ENCODE measurements around the gene ALPL. TPM values are rescaled to one million over a fixed set of nuclear protein-coding genes. Genes with fewer than 3 reads are reported as not detected.

ALPL gene
- total RNA-seq, 2 donors from 2014 or later, result 1.6 to 1.7 TPM

DNA sequence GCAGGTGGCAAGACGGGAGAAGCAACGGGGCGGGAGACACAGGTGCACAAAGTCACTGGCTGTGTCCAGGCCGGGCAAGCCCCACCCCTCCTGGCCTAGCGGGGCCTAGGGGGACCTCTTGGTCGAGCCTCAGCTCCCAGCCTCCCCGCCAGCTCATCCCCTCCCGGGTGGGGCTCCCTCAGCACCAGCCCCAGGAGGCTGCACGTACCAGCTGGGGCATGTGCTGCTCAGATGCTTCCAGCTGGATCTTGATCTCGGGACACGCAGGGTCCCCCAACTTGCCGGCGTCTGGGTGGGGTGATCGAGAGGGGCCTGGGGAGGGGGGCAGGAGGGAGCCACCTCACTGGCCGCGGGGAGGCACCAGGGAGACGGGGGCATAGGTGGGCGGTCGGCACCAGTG, 88.5 kb downstream of the ALPL start:
- no peak overlapping the region for H3K4me3 ChIP-seq
- TF ChIP-seq, protein P1, sequence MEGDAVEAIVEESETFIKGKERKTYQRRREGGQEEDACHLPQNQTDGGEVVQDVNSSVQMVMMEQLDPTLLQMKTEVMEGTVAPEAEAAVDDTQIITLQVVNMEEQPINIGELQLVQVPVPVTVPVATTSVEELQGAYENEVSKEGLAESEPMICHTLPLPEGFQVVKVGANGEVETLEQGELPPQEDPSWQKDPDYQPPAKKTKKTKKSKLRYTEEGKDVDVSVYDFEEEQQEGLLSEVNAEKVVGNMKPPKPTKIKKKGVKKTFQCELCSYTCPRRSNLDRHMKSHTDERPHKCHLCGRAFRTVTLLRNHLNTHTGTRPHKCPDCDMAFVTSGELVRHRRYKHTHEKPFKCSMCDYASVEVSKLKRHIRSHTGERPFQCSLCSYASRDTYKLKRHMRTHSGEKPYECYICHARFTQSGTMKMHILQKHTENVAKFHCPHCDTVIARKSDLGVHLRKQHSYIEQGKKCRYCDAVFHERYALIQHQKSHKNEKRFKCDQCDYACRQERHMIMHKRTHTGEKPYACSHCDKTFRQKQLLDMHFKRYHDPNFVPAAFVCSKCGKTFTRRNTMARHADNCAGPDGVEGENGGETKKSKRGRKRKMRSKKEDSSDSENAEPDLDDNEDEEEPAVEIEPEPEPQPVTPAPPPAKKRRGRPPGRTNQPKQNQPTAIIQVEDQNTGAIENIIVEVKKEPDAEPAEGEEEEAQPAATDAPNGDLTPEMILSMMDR (IDR thresholded peaks at IDR 0.05), result no peak
- no peaks in the 10 kb centered on the region for H3K9me3 ChIP-seq
- H3K27me3 ChIP-seq, result no peaks in the 10 kb centered on the region
- no peak overlapping the region for H3K27ac ChIP-seq
- no peaks in the 10 kb centered on the region for H3K4me1 ChIP-seq
- H3K9ac ChIP-seq (ENCODE audit: low read depth in 2 of 2, low read length in 2 of 2), result no peak overlapping the region
- DNase-seq, result no peak
- intact Hi-C loops (cut with DNase I), result no loop called here
- no peaks in the 10 kb centered on the region for H3K36me3 ChIP-seq

DNA sequence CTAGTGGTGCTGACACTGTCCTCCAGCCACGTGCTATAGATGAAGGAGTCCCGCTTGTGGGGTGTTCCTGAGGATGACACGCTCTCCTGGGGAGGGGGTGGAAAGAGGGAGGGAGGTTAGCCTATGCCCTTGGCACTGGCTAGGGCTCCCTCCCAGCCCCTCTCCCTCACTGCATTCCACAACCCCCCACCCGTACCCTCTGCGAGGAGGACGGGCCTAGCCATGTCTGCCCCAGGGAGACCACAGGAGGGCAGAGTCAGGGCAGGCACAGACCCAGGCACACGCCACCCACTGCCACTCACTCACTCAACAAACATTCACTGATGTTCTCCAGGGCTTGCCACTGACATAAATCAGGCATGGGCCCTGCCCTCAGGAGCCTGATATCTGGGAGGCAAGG, 89.2 kb downstream of the ALPL start:
- TF ChIP-seq, protein P1 (IDR thresholded peaks at IDR 0.05), result no peak
- no peak for DNase-seq
- no peak overlapping the region for H3K9ac ChIP-seq (ENCODE audit: low read depth in 2 of 2, low read length in 2 of 2)
- H3K27ac ChIP-seq, result no peak overlapping the region
- intact Hi-C loops (cut with DNase I), result no loop called here
- no peaks in the 10 kb centered on the region for H3K4me1 ChIP-seq
- no peaks in the 10 kb centered on the region for H3K36me3 ChIP-seq
- H3K4me3 ChIP-seq, result no peak overlapping the region
- no peaks in the 10 kb centered on the region for H3K27me3 ChIP-seq
- no peaks in the 10 kb centered on the region for H3K9me3 ChIP-seq

DNA sequence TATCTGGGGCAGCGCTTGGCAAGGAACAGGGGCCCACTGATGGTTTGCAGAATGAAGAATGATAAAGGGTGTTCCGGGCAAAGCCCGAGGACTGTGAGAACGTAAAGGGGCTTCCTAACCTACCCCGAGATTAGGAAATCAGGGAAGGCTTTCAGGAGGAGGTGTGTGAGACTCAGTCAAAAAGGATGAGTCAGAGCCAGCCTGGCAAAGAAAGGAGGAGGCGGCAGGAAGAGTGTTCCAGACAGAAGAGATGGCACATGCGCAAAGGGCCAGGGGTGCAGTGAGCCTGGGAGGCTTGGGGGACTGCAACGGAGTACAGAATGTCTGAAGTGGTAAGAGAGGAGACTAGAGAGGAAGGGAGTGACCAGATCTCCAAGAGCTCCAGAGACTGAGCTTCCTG, 89.7 kb downstream of the ALPL start:
- no peak for DNase-seq
- H3K27me3 ChIP-seq, result no peaks in the 10 kb centered on the region
- H3K9me3 ChIP-seq, result no peaks in the 10 kb centered on the region
- no peak overlapping the region for H3K4me3 ChIP-seq
- no peaks in the 10 kb centered on the region for H3K36me3 ChIP-seq
- intact Hi-C loops (cut with DNase I), result no loop called here
- no peak overlapping the region for H3K27ac ChIP-seq
- no peak overlapping the region for H3K9ac ChIP-seq (ENCODE audit: low read depth in 2 of 2, low read length in 2 of 2)
- TF ChIP-seq, protein P1 (IDR thresholded peaks at IDR 0.05), result no peak
- H3K4me1 ChIP-seq, result no peaks in the 10 kb centered on the region

DNA sequence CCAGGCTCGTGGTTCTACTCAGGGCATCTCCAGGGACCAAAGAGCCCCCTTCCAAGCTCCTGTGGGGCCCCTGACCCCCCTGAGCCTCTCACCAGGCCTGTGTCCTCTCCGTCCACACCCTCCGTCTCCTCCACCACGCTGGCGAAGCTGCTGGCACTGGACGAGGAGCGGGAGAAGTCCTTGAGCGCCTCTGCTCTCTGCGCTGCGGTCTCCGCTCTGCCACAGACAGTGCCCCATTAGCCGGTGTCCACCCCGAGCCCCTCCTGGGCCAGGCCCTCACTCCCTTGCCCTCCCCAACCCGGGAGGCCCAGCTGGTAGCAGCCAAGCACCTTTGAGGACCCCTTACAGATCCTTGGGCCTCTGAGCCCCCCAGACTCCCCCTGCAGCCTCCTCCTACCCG, 90.2 kb downstream of the ALPL start:
- no peak for DNase-seq
- TF ChIP-seq, protein P1 (IDR thresholded peaks at IDR 0.05), result no peak
- Histone ChIP-seq H3K9me3 (no peaks in the 10 kb centered on the region), H3K9ac (ENCODE audit: low read depth in 2 of 2, low read length in 2 of 2) (no peak overlapping the region), H3K4me1 (no peaks in the 10 kb centered on the region), H3K27ac (no peak overlapping the region), H3K4me3 (no peak overlapping the region), H3K36me3 (no peaks in the 10 kb centered on the region), H3K27me3 (no peaks in the 10 kb centered on the region)
- intact Hi-C loops (cut with DNase I), result no loop called here

DNA sequence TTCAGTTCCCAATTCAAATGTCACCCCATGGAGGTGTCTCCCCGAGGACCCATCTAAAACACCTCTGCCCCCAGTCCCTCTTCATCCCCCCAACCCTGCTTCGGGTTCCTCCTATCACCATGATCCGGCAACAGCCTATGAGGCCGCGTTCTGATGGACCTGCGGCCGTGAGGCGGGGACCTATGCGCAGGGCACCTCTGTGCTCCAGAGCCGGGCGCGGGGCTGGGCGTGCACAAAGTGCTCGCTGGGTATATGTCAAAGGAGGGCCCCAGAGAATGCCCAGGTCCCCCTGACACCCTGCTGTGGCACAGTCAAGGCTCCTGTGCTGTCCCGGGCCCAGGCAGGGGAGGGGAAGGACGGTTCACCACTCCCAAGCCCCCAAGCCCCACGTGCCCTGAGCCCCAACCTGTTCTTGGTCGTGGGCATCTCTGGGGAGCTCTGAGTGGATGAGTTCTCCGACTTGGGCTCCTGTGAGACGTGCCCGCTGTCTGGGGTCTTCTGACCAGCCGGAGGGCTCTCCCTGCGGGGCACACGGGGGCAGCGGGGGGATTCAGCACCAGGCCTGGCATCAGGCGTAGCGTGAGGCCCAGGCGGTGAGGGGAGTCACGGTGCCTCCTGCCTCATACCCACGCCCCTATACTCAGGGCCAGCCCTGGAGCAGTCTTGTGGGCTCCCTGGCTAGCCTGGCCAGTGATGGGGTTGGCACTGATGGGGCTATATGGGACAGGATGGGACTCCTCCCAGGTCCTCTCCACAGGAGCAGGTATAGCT, 92.2 kb downstream of the ALPL start:
- no peaks in the 10 kb centered on the region for H3K9me3 ChIP-seq
- DNase-seq, result no peak
- no peak overlapping the region for H3K9ac ChIP-seq (ENCODE audit: low read depth in 2 of 2, low read length in 2 of 2)
- H3K4me3 ChIP-seq, result no peak overlapping the region
- H3K27me3 ChIP-seq, result no peaks in the 10 kb centered on the region
- H3K4me1 ChIP-seq, result no peaks in the 10 kb centered on the region
- no peak overlapping the region for H3K27ac ChIP-seq
- TF ChIP-seq, protein P1 (IDR thresholded peaks at IDR 0.05), result no peak
- no peaks in the 10 kb centered on the region for H3K36me3 ChIP-seq
- intact Hi-C loops (cut with DNase I), result no loop called here
